GM20000 (cell line): ENCODE data around the gene TMX4.

Experiments used
- DNase-seq: peaks from one replicate; pipeline ENCODE4 v3.0.0; 2012; ENCODE audit warnings: low spot score
- CTCF ChIP-seq: IDR thresholded peaks from 2 replicates; pipeline ENCODE4 v1.5.1; 2012; ENCODE audit warnings: mild to moderate bottlenecking, control low read depth; ENCODE audit errors: extremely low read depth, missing control alignments

TMX4 gene

DNA sequence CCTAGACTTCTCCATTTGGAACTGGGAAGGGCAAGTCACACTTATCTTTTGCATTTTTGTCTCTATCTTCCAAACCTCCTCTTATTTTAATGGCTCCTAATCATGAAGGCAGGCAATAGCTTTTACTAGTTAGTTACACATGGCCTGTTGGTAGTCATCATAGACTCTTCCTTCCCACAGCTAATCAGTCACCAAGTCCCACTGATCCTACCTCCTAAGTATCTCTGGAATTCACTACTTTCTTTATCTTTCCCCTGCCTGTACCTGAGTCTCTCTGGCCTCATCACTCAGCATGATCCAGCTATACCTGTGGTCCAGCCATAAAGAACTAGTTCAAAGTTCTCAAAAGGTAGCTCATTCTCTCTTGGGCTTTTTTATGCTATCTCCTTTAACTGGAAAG is 18.8 kb downstream of the TMX4 start:
- no peak for DNase-seq
- TF ChIP-seq CTCF = no peak

DNA sequence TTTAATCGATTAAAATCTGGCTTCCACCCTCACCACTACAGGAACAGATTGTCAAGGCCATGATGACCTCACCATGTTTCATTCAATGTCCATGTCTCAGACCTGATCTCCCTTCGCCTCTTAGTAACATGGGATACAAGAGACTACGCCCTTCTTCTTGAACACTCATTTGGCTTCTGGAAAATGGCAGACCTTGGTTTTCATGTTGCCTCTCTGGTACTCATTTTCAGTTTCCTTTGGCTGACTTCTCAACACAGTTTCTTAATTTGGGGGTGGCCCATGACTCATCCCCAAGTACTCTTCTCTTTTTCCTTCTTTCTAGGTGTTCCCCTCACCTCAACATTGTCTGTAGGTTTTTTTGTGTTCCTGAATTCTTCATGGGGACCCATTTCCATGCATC is 22.7 kb downstream of the TMX4 start:
- TF ChIP-seq CTCF = no peak
- no peak for DNase-seq

DNA sequence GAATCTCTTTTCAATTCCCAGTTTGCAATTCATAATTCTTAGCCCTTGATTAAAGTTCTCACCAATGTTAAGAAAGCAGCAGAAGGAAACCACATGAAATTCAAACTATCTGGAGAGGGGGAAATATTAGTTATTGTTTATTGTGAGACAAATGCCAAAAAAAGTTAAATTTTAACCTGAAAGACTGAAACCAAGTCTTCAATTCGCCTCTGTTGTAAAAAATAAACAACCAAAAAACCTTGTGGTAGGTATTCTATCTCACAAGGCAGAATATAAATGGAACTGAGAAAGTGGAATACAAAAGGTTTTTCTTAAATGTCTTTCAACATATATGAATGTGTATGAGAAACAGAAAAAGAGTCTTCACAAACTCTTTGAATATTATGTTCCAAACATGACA is 24.8 kb downstream of the TMX4 start:
- no peak for DNase-seq
- no peak for TF ChIP-seq CTCF

- DNase-seq = no peak
- no peak for TF ChIP-seq CTCF
Measured at GRCh38 chr20:7993703-7994102, 25.9 kb downstream of the TMX4 start.

DNA sequence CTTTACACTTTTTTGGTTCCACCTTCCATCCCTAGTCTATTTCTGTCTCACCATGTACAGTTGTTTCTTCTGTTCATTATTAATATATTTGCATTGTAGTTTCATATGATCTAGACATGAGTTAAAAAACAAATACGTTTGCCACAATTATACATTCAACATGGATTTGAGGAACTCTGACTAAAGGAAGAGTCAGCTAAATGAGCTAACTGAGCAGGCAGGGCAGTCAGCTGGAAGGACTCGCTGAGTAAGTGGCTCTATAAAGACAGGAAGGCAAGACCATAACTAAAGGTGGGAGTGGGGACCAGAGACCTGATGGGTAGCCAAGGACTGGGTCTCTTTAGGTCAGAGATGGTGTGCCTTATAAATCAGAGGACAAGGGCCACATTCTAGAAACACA is 26.3 kb downstream of the TMX4 start:
- DNase-seq = no peak
- TF ChIP-seq CTCF = no peak

- TF ChIP-seq CTCF = no peak
- DNase-seq = no peak
Measured at GRCh38 chr20:7990385-7990784, 29.2 kb downstream of the TMX4 start.

- no peak for DNase-seq
- TF ChIP-seq CTCF = no peak
Measured at GRCh38 chr20:7989379-7989778, 30.2 kb downstream of the TMX4 start.
